Tibial nerve (tissue), 4 donors: ENCODE results near the gene S100A6.

Experiments
- CTCF ChIP-seq, 5 experiments: fragments of 200-600 bp in 3 of 5; fragments of 450-650 bp in 2 of 5; sonication (generic) in 3 of 5; IDR thresholded peaks; one replicate each; pipeline ENCODE4 v1.5.1; 2016 to 2019; ENCODE audit warnings: antibody characterized with exemption in 5 of 5, mild to moderate bottlenecking in 3 of 5, moderate library complexity in 2 of 5
- EP300 ChIP-seq, 2 donors: sonication (generic); formaldehyde crosslinking; IDR thresholded peaks; one replicate each; pipeline ENCODE4 v1.6.1; 2017; ENCODE audit warnings: antibody characterized with exemption in 2 of 2, mild to moderate bottlenecking in 1 of 2

- TF ChIP-seq CTCF (IDR thresholded peaks at IDR 0.05) (no peak), EP300 (IDR thresholded peaks at IDR 0.05) (no peak)
Observed at GRCh38 chr1:153560771-153561465, 25.1 kb upstream of the S100A6 start.
